K562 (cell line): ENCODE results near the gene GRK1.

ENCODE experiments used
- ATF1 ChIP-seq, 2 experiments: fragments of 450-650 bp in 1 of 2; IDR thresholded peaks; 2 replicates each; pipeline ENCODE4 v1.6.1; 2016; ENCODE audit warnings: missing compliant biosample characterization in 1 of 2, missing genetic modification characterization in 1 of 2
- BHLHE40 ChIP-seq: IDR thresholded peaks from 2 replicates; pipeline ENCODE4 v1.6.1; 2011; ENCODE audit warnings: low read length, improper control_type of control experiment
- CHAMP1 ChIP-seq: fragments of 450-650 bp; IDR thresholded peaks from 2 replicates; pipeline ENCODE4 v1.6.1; 2016; ENCODE audit warnings: mild to moderate bottlenecking
- ETV6 ChIP-seq, 3 experiments: fragments of 150-350 bp in 1 of 3; sonication (generic) in 1 of 3; formaldehyde crosslinking in 1 of 3; IDR thresholded peaks; 2 replicates each; pipeline versions ENCODE4 v1.6.1 to v1.8.0; 2014 to 2022; ENCODE audit warnings: borderline replicate concordance in 2 of 3, low read depth in 2 of 3, antibody characterized with exemption in 1 of 3, low read length in 1 of 3, mild to moderate bottlenecking in 1 of 3, missing genetic modification reagents in 1 of 3
- FOXK2 ChIP-seq, 2 experiments: fragments of 450-650 bp; IDR thresholded peaks in 1 of 2; conservative IDR thresholded peaks in 1 of 2; 2 replicates each; pipeline ENCODE4 v1.6.1; 2016; ENCODE audit warnings: low read depth in 2 of 2, mild to moderate bottlenecking in 1 of 2
- HDAC6 ChIP-seq: IDR thresholded peaks from 2 replicates; pipeline ENCODE4 v1.6.1; 2012; ENCODE audit warnings: low read depth, mild to moderate bottlenecking, control low read depth, inconsistent platforms, low read length, moderate library complexity
- MAZ ChIP-seq, 2 experiments: fragments of 450-650 bp in 1 of 2; sonication (generic) in 1 of 2; formaldehyde crosslinking; IDR thresholded peaks in 1 of 2; conservative IDR thresholded peaks in 1 of 2; 2 replicates each; pipeline versions ENCODE4 v1.4.0 to v1.5.0; 2020; ENCODE audit warnings: mild to moderate bottlenecking in 1 of 2, missing genetic modification reagents in 1 of 2
- NFATC3 ChIP-seq: fragments of 450-650 bp; IDR thresholded peaks from 2 replicates; pipeline ENCODE4 v1.6.1; 2017; ENCODE audit warnings: mild to moderate bottlenecking
- NFRKB ChIP-seq: fragments of 450-650 bp; IDR thresholded peaks from 2 replicates; pipeline ENCODE4 v1.6.1; 2016; ENCODE audit warnings: low read depth
- TEAD1 ChIP-seq, 2 experiments: fragments of 450-650 bp in 1 of 2; sonication (generic) in 1 of 2; formaldehyde crosslinking; IDR thresholded peaks; 2 replicates each; pipeline versions ENCODE4 v1.4.0 to v1.8.0; 2020 to 2022; ENCODE audit warnings: mild to moderate bottlenecking in 2 of 2, missing genetic modification reagents in 1 of 2
- ZNF407 ChIP-seq: fragments of 450-650 bp; IDR thresholded peaks from 2 replicates; pipeline ENCODE4 v1.6.1; 2016; ENCODE audit warnings: low read depth
- TF ChIP-seq, protein P1 (sequence below): fragments of 450-650 bp; IDR thresholded peaks from 2 replicates; pipeline ENCODE4 v1.6.1; 2016; ENCODE audit warnings: missing biosample characterization, missing genetic modification characterization
- TF ChIP-seq, protein P2 (sequence below), 2 experiments: fragments of 450-650 bp in 1 of 2; sonication (generic) in 1 of 2; formaldehyde crosslinking in 1 of 2; IDR thresholded peaks in 1 of 2; conservative IDR thresholded peaks in 1 of 2; 2 replicates each; pipeline versions ENCODE4 v1.6.1 to v1.8.1; 2016 to 2023; ENCODE audit warnings: mild to moderate bottlenecking in 2 of 2, moderate library complexity in 2 of 2, inconsistent platforms in 1 of 2, missing genetic modification reagents in 1 of 2

GRCh38 chr13:113785051-113786010 lies 118.3 kb downstream of the GRK1 start:
- no peak for TF ChIP-seq TEAD1 (CRISPR knock-in tag; IDR thresholded peaks at IDR 0.05)
- no peak for TF ChIP-seq ZNF407
- no peak for TF ChIP-seq FOXK2 (conservative IDR thresholded peaks at IDR 0.05 in 1 of 2, IDR thresholded peaks at IDR 0.05 in 1 of 2; ENCODE audit: low read depth in 2 of 2)
- no peak for TF ChIP-seq MAZ (CRISPR knock-in tag; conservative IDR thresholded peaks at IDR 0.05 in 1 of 2, IDR thresholded peaks at IDR 0.05 in 1 of 2)
- TF ChIP-seq, protein P1, sequence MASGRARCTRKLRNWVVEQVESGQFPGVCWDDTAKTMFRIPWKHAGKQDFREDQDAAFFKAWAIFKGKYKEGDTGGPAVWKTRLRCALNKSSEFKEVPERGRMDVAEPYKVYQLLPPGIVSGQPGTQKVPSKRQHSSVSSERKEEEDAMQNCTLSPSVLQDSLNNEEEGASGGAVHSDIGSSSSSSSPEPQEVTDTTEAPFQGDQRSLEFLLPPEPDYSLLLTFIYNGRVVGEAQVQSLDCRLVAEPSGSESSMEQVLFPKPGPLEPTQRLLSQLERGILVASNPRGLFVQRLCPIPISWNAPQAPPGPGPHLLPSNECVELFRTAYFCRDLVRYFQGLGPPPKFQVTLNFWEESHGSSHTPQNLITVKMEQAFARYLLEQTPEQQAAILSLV (tag): no peak
- no peak for TF ChIP-seq BHLHE40
- no peak for TF ChIP-seq NFRKB
- TF ChIP-seq HDAC6: no peak
- no peak for TF ChIP-seq CHAMP1
- TF ChIP-seq NFATC3: no peak
- TF ChIP-seq ETV6 (IDR thresholded peaks at IDR 0.05; ENCODE audit: borderline replicate concordance in 1 of 2, low read depth in 2 of 2, low read length in 1 of 2): no peak
- TF ChIP-seq ETV6 (CRISPR knock-in tag; IDR thresholded peaks at IDR 0.05; ENCODE audit: borderline replicate concordance): no peak
- TF ChIP-seq, protein P2, sequence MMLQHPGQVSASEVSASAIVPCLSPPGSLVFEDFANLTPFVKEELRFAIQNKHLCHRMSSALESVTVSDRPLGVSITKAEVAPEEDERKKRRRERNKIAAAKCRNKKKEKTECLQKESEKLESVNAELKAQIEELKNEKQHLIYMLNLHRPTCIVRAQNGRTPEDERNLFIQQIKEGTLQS (IDR thresholded peaks at IDR 0.05): no peak
- TF ChIP-seq, protein P2 (CRISPR knock-in tag; conservative IDR thresholded peaks at IDR 0.05): no peak
- no peak for TF ChIP-seq ATF1 (CRISPR knock-in tag; IDR thresholded peaks at IDR 0.05)
- no peak for TF ChIP-seq ATF1 (tag; IDR thresholded peaks at IDR 0.05)
